Measurements from ENCODE around the gene SLC27A3. TPM values are rescaled to one million over a fixed set of nuclear protein-coding genes. Genes with fewer than 3 reads are reported as not detected.

Gene SLC27A3
- total and polyA plus RNA-seq, 2 of the 8 experiments (the other 6 are each of a cell fraction or from before 2014, with no cell fraction given): 39.1 to 40.1 TPM

DNA sequence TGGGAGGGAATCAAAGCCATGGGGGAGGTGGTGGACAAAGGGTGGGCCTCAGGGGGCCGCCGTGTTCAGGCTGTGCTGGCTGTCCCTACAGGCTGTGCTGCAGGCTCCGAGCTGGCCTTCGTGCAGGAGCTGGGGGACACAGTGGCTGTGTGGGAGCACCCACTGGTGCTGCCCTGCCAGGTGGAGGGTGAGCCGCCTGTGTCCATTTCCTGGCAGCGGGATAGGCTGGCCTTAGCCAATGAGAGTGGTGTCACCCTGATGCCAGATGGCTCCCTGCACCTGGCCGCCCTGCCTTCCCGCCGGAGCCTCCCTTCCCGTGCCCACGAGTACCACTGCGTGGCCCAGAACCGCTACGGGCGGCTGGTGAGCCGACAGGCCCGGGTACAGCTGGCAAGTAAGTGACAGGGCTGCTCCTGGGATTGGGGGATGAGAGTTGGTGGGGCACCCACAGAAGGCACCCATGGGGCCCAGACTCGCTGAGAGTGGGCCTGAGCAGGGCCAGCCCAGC is 20.2 kb downstream of the SLC27A3 start (continued):
- no peak for TF ChIP-seq CHD2 (IDR thresholded peaks at IDR 0.05; ENCODE audit: low read length)

Data from H1 (cell line).